HepG2 (cell line): ENCODE data around the gene TMC4. TPM values are rescaled to one million over a fixed set of nuclear protein-coding genes. Genes with fewer than 3 reads are reported as not detected.

Experiments used
- DBP ChIP-seq: sonication (generic); formaldehyde crosslinking; IDR thresholded peaks from 2 replicates; pipeline ENCODE4 v1.4.0; 2020; ENCODE audit warnings: missing genetic modification reagents; ENCODE audit errors: not compliant biosample characterization
- E2F1 ChIP-seq: sonication (generic); formaldehyde crosslinking; IDR thresholded peaks from 2 replicates; pipeline ENCODE4 v1.5.0; 2020; ENCODE audit warnings: missing genetic modification reagents
- GMEB1 ChIP-seq: sonication (generic); formaldehyde crosslinking; IDR thresholded peaks from 2 replicates; pipeline ENCODE4 v1.5.1; 2020; ENCODE audit warnings: missing genetic modification reagents, mild to moderate bottlenecking, borderline replicate concordance
- JUN ChIP-seq: sonication (generic); formaldehyde crosslinking; IDR thresholded peaks from 2 replicates; pipeline ENCODE4 v1.4.0; 2020; ENCODE audit warnings: mild to moderate bottlenecking, missing genetic modification reagents
- MAFK ChIP-seq, 2 experiments: IDR thresholded peaks in 1 of 2; conservative IDR thresholded peaks in 1 of 2; 2 replicates each; pipeline ENCODE4 v1.6.1; 2011; ENCODE audit warnings: improper control_type of control experiment in 2 of 2, low read length in 2 of 2
- MTERF4 ChIP-seq: sonication (generic); formaldehyde crosslinking; IDR thresholded peaks from 2 replicates; pipeline ENCODE4 v1.8.0; 2023; ENCODE audit warnings: mild to moderate bottlenecking, missing genetic modification reagents
- NR0B2 ChIP-seq: sonication (generic); formaldehyde crosslinking; IDR thresholded peaks from 2 replicates; pipeline ENCODE4 v1.4.0; 2020; ENCODE audit warnings: mild to moderate bottlenecking, missing genetic modification reagents
- RARG ChIP-seq: sonication (generic); formaldehyde crosslinking; IDR thresholded peaks from 2 replicates; pipeline ENCODE4 v1.4.0; 2020; ENCODE audit warnings: low read depth, mild to moderate bottlenecking, missing genetic modification reagents
- SKI ChIP-seq: fragments of 450-650 bp; IDR thresholded peaks from one replicate; pipeline ENCODE4 v1.6.1; 2018; ENCODE audit warnings: mild to moderate bottlenecking; ENCODE audit not compliant: partially characterized antibody
- TARDBP ChIP-seq: sonication (generic); formaldehyde crosslinking; IDR thresholded peaks from 2 replicates; pipeline ENCODE4 v1.8.0; 2022; ENCODE audit warnings: mild to moderate bottlenecking, missing genetic modification reagents
- YEATS4 ChIP-seq: sonication (generic); formaldehyde crosslinking; IDR thresholded peaks from 2 replicates; pipeline ENCODE4 v1.4.0; 2020; ENCODE audit warnings: missing genetic modification reagents, borderline replicate concordance
- ZNF274 ChIP-seq: sonication (generic); formaldehyde crosslinking; IDR thresholded peaks from 2 replicates; pipeline ENCODE4 v1.5.1; 2020; ENCODE audit warnings: mild to moderate bottlenecking, missing genetic modification reagents
- polyA plus RNA-seq, 8 experiments: library from polyadenylated mRNA; depleted of rRNA in 3 of 8; stranded (reverse) in 7 of 8; unstranded in 1 of 8; fragments of >200 nt; fragmentation: Illumina TruSeq in 4 of 8; extraction: Trizol in 4 of 8; gene quantifications; 2 replicates each; pipeline versions ENCODE4 v1.2.1 to v1.2.3, GENCODE V29; 2011 to 2016; ENCODE audit warnings: low read depth in 4 of 8, missing spikeins in 1 of 8, mixed read lengths in 1 of 8; ENCODE audit not compliant: insufficient read depth in 1 of 8
- total RNA-seq, 5 experiments: library from RNA; depleted of rRNA; stranded (reverse); fragments of >200 nt; fragmentation: Illumina TruSeq; extraction: Trizol; gene quantifications; 2 replicates each; pipeline ENCODE4 v1.2.3, GENCODE V29; 2016; ENCODE audit warnings: low read depth in 1 of 5
- TF ChIP-seq, protein P1 (sequence below): sonication (generic); formaldehyde crosslinking; IDR thresholded peaks from 2 replicates; pipeline ENCODE4 v1.4.0; 2020; ENCODE audit warnings: missing genetic modification reagents, borderline replicate concordance
- TF ChIP-seq, protein P2 (sequence below): sonication (generic); formaldehyde crosslinking; IDR thresholded peaks from 2 replicates; pipeline ENCODE4 v1.4.0; 2020; ENCODE audit warnings: missing genetic modification reagents

TMC4 gene
- total and polyA plus RNA-seq, 2 of the 13 experiments (the other 11 are each of a cell fraction or from before 2014, with no cell fraction given) = 0.13 to 0.24 TPM

DNA sequence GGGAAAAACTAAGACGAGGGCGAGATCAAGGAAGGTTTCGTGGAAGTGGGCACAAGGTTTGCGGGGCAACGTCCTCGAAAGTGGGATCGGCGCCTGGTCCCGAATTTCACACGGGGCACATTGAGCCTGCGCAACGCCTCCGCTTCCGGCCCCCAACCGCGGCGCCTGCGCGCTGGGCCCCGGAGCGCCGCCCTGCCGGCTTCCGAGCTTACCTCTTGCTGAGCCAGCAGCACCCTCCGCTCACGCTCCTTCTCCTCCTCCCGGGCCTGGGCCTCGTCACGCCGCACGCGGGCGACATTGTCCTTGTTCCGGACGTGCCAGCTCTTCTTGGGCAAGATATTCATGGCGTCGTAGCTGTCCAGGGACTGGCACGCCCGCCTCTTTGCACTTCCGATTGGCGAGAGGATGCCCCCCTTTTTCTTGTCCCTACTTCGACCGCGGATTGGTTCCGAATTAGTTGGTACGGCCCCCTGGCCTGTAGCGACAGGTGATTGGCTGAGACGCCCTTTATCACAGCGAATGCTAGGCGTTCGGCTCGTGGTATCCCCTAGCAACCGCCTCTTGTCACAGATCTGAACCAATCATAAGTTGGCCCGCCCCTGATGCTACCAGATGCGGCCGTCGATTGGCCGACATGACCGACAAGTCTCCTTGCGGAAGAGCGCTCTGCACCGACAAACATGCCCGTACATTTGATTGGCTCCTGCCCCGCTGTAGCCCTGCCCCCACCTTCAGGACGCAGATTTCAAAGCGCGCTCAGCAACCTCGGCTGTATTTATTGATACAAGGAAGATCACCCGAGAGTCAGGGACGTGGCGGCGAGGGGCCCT is 13.4 kb downstream of the TMC4 start, which contains the start of gene LENG1 (continued):
- TF ChIP-seq NR0B2 (peak; percentile 68), YEATS4 (CRISPR knock-in tag) (peak; percentile 84), E2F1 (CRISPR knock-in tag) (no peak; the same call in 1 of the 2 replicates), TARDBP (CRISPR knock-in tag) (peak; percentile 3; the same call in 1 of the 2 replicates), ZNF274 (no peak), RARG (CRISPR knock-in tag) (no peak), SKI (no peak), MAFK (conservative IDR thresholded peaks at IDR 0.05 in 1 of 2, IDR thresholded peaks at IDR 0.05 in 1 of 2; ENCODE audit: low read length in 2 of 2) (0 out of 4 replicates have a peak, but pooled peaks of 1 of the 2 experiments have one; percentile 16), JUN (CRISPR knock-in tag) (0 out of 2 replicates have a peak, but pooled peaks have one; percentile 32), GMEB1 (peak; percentile 68; the same call in 1 of the 2 replicates), DBP (CRISPR knock-in tag) (no peak), MTERF4 (CRISPR knock-in tag) (no peak)
- TF ChIP-seq, protein P1, sequence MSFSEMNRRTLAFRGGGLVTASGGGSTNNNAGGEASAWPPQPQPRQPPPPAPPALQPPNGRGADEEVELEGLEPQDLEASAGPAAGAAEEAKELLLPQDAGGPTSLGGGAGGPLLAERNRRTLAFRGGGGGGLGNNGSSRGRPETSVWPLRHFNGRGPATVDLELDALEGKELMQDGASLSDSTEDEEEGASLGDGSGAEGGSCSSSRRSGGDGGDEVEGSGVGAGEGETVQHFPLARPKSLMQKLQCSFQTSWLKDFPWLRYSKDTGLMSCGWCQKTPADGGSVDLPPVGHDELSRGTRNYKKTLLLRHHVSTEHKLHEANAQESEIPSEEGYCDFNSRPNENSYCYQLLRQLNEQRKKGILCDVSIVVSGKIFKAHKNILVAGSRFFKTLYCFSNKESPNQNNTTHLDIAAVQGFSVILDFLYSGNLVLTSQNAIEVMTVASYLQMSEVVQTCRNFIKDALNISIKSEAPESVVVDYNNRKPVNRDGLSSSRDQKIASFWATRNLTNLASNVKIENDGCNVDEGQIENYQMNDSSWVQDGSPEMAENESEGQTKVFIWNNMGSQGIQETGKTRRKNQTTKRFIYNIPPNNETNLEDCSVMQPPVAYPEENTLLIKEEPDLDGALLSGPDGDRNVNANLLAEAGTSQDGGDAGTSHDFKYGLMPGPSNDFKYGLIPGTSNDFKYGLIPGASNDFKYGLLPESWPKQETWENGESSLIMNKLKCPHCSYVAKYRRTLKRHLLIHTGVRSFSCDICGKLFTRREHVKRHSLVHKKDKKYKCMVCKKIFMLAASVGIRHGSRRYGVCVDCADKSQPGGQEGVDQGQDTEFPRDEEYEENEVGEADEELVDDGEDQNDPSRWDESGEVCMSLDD = no peak
- TF ChIP-seq, protein P2, sequence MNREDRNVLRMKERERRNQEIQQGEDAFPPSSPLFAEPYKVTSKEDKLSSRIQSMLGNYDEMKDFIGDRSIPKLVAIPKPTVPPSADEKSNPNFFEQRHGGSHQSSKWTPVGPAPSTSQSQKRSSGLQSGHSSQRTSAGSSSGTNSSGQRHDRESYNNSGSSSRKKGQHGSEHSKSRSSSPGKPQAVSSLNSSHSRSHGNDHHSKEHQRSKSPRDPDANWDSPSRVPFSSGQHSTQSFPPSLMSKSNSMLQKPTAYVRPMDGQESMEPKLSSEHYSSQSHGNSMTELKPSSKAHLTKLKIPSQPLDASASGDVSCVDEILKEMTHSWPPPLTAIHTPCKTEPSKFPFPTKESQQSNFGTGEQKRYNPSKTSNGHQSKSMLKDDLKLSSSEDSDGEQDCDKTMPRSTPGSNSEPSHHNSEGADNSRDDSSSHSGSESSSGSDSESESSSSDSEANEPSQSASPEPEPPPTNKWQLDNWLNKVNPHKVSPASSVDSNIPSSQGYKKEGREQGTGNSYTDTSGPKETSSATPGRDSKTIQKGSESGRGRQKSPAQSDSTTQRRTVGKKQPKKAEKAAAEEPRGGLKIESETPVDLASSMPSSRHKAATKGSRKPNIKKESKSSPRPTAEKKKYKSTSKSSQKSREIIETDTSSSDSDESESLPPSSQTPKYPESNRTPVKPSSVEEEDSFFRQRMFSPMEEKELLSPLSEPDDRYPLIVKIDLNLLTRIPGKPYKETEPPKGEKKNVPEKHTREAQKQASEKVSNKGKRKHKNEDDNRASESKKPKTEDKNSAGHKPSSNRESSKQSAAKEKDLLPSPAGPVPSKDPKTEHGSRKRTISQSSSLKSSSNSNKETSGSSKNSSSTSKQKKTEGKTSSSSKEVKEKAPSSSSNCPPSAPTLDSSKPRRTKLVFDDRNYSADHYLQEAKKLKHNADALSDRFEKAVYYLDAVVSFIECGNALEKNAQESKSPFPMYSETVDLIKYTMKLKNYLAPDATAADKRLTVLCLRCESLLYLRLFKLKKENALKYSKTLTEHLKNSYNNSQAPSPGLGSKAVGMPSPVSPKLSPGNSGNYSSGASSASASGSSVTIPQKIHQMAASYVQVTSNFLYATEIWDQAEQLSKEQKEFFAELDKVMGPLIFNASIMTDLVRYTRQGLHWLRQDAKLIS (CRISPR knock-in tag) = no peak
